ENCODE measurements around the gene EHD2. TPM values are rescaled to one million over a fixed set of nuclear protein-coding genes. Genes with fewer than 3 reads are reported as not detected.

The EHD2 gene
- total and polyA plus RNA-seq, 2 of the 13 experiments (the other 11 are each of a cell fraction or from before 2014, with no cell fraction given): 0.09 to 0.28 TPM

- TF ChIP-seq ZNF75D (CRISPR knock-in tag; IDR thresholded peaks at IDR 0.05; ENCODE audit: borderline replicate concordance): no peak
Measured at GRCh38 chr19:47682939-47683338, 30.3 kb upstream of the EHD2 start (continued).

- Histone ChIP-seq H4K20me1 (ENCODE audit: insufficient read depth, low read length) (no peaks in the 10 kb centered on the region), H3K79me2 (ENCODE audit: insufficient read depth, low read length) (no peaks in the 10 kb centered on the region), H3K4me1 (ENCODE audit: insufficient read depth, low read length) (no peaks in the 10 kb centered on the region), H3K36me3 (replicated peaks in 1 of 2; ENCODE audit: control insufficient read depth in 1 of 2, insufficient read depth in 2 of 2, low read length in 2 of 2) (no peaks in the 10 kb centered on the region; a peak in 1 of 5 replicates), H3K9me3 (ENCODE audit: low read length) (no peaks in the 10 kb centered on the region), H3K4me2 (ENCODE audit: low read depth, low read length) (no peak overlapping the region), H3K9ac (ENCODE audit: insufficient read depth, low read depth, low read length) (no peak overlapping the region), H3K27me3 (ENCODE audit: control insufficient read depth in 1 of 2, insufficient read depth in 2 of 2, low read length in 2 of 2) (no peaks in the 10 kb centered on the region), H3K27ac (ENCODE audit: extremely low read length, insufficient read depth, low read length) (no peak overlapping the region), H3K4me3 (replicated peaks in 1 of 3; ENCODE audit: insufficient read depth in 1 of 3, low read depth in 2 of 3, low read length in 3 of 3) (no peak overlapping the region), H2AFZ (ENCODE audit: low read length) (no peak overlapping the region)
- no peak for DNase-seq (ENCODE audit: low spot score)
- 94% methylated on average over 7 of the region's 7 CpGs for WGBS (ENCODE audit: low lambda C conversion rate)
- no TSS peak for BruUV-seq (replicated peaks)
- CTCF ChIA-PET (ENCODE audit: low intra/inter-chr PET ratio, low total read pairs): no interaction called here
- FAIRE-seq: no peak
- intact Hi-C loops (cut with micrococcal nuclease; ENCODE audit: unreplicated experiment): no loop called here
- ATAC-seq: no peak
- POLR2A ChIA-PET: no interaction called here
- in situ Hi-C loops (cut with HindIII; ENCODE audit: extremely low pct_ligation_motif_present, low pct_unique_long_range_greater_than_20kb): no loop called here
- TF ChIP-seq E2F1 (CRISPR knock-in tag; IDR thresholded peaks at IDR 0.05) (no peak), ZNF530 (CRISPR knock-in tag; IDR thresholded peaks at IDR 0.05; ENCODE audit: low read depth) (no peak), MAZ (IDR thresholded peaks at IDR 0.05; ENCODE audit: borderline replicate concordance, low read depth, low read length) (no peak), MAZ (CRISPR knock-in tag; IDR thresholded peaks at IDR 0.05; ENCODE audit: low read depth) (no peak), KDM6A (CRISPR knock-in tag; IDR thresholded peaks at IDR 0.05; ENCODE audit: low read depth) (no peak), BATF2 (CRISPR knock-in tag; IDR thresholded peaks at IDR 0.05) (no peak), FOXC1 (CRISPR knock-in tag; IDR thresholded peaks at IDR 0.05; ENCODE audit: borderline replicate concordance) (no peak), TOE1 (CRISPR knock-in tag; IDR thresholded peaks at IDR 0.05) (no peak), ZFP62 (CRISPR knock-in tag; IDR thresholded peaks at IDR 0.05) (no peak), CEBPZ (IDR thresholded peaks at IDR 0.05; ENCODE audit: low read length) (no peak), CAMTA2 (CRISPR knock-in tag; IDR thresholded peaks at IDR 0.05; ENCODE audit: borderline replicate concordance) (no peak), KAT7 (CRISPR knock-in tag; IDR thresholded peaks at IDR 0.05; ENCODE audit: borderline replicate concordance) (no peak), ZNF281 (CRISPR knock-in tag; IDR thresholded peaks at IDR 0.05; ENCODE audit: borderline replicate concordance) (no peak)
Measured at GRCh38 chr19:47686679-47687450, 26.4 kb upstream of the EHD2 start.

Data from HepG2 (cell line).